ENCODE results near the gene GATAD2A.
A peak's percentile ranks its signal among the peaks of the same experiment; 100 is the strongest.
"Not testable (repeated sequence)": the region's sequence is repeated elsewhere in the genome, so short reads cannot be mapped to it uniquely, and the experiment has no call there.

The GATAD2A gene

DNA sequence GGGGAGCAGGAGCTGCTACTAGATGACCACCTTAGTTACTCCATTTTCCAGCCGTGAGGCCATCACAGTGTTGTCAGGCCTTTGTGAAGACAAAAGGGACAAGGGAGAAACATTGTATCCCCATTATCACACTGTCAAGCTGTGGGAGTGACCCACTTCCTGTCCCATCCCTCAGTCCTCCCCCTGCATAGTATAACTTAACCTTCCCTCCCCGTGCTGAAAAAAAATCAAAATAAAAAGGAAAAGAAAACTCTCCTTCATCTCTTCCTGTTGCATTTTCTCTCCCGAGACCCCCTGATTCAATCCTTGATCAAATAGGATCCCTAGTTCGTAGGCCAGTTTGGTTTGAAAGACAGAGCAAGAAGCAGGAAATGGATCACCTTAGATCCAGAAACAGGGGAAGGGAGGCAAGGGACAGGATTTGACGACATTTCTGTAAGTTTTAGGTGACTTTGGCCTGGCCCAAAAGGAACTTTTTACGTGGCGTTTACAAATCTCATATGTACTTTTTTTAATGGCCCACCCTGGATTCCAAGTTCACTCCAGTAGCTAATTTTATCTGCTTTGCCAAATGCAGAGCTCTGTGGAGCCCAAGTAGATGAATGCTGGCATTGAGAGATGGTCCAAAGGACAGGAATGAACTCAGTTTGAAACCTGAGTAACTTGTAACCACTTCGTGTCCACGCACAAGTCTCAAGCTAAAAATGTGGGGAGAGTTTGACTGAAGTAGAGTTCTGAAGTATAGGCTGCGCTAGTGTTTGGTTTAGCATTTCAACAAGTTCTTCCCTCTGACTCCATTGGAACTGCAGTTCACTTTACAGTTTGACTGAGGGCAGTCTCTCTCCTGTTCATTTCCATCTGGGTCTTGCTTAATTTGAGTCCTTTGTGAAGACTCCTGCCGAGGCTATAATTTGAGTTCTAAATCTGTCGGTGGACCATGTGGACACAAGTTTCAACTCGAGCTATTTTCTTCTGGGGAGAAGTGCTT is 16.6 kb upstream of the GATAD2A start:
- DNase-seq, result no peak

DNA sequence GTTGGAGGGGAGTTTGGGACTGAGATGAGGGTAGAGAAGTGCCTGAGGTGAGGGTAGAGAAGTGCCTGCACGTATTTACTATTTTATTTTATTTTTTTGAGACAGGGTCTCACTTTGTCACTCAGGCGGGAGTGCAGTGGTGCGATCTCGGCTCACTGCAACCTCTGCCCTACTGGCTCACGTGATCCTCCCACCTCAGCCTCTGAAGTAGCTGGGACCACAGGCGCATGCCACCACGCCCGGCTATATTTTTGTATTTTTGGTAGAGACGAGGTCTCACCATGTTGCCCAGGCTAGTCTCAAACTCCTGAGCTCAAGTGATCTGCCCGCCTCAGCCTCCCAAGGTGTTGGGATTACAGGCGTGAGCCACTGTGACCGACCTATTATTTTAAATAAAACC is 15.8 kb upstream of the GATAD2A start:
- DNase-seq, result not testable (repeated sequence)

DNA sequence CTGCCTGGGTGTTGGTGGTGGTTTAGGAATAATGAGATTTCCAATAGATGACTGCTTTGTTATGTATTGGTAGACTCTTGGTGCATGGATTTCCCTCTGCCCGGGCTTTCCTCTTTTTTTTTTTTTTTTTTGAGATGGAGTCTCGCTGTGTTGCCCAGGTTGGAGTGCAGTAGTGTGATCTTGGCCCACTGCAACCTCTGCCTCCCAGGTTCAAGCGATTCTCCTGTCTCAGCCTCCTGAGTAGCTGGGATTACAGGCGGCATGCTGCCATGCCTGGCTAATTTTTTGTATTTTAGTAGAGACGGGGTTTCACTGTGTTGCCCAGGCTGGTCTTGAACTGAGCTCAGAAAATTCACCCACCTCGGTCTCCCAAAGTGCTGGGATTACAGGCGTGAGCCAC is 11.1 kb upstream of the GATAD2A start:
- not testable (repeated sequence) for DNase-seq

DNA sequence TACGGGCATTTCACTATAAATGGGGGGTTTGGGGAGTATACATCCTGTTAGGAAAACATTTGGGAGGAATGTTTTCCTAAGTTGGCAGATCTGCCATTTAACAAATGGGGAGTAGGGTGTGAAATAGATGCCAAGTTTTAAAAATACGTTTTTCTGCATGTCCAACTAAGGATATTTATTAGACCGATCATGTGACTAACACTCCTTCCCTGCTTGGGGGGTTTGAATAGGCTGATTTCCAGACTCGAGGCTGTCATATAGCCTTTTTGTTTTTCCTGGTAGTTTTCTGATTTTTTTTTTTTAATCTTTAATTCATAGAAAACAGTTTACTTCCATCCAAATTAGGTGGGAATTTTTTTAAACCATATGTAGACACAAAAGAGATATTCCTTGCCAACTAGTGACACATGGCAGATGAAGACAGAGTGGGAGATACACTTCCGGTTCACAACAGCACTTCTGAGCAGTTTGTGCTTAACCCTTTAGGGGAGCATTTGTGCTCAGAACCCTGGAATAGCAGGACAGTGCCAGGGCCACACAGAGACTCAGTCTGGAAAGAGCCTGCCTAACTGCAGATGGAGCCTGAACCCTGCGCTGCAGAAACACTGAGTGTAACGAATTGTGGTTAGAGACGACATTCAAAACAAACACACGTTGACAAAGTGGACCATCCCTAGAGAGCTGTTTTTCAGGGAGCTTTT is 5.6 kb upstream of the GATAD2A start:
- DNase-seq, result peak; percentile 58

DNA sequence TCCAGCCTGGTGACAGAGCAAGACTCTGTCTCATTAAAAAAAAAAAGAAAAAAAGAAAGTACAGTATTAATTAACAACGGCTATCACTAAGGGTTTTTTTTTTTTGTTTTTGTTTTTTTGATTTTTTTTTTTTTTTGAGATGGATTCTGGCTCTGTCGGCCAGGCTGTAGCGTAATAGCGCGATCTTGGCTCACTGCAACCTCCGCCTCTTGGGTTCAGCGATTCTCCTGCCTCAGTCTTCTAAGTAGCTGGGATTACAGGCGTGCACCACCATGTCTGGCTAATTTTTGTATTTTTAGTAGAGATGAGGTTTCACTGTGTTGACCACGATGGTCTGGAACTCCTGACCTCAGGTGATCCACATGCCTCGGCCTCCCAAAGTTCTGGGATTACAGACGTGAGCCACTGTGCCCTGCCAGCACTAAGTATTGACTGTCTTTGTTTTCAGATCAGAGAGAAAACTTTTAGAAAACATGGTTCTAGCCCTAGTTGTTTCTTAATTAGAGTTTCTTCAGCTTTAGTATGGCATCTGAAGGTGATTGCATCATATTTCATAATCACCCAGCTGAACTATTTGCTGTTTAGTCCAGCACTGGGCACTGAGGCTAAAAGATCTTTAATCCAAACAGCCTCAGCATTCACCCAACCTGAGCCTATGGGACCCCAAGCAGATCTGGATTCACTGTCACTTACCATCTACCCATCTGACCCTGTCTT is 2.7 kb upstream of the GATAD2A start:
- DNase-seq, result no peak

DNA sequence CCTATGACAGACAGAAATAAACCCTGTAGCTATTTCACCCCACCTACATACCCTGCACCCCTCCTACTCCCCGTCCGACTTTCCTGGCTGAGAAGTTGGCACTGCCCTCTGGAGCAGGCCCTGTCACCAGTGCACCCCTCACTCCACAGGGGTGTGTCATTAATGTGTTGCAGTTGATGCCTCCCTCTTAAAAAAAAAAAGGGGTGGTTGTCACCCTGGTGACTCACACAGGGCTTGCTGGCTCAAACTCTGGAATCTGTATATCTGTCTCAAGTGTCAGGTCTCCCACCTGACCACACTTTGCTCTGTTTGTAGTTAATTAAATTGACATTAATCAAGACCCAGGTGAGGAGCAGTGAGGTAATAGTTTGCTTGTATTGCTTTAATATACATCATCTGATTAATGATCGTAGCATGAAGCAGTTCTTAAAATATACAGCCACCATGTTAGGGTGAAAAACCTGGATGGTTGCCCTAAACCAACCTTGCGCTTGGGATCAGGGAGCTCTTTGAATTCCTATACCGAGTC is 2.0 kb upstream of the GATAD2A start:
- no peak for DNase-seq

DNA sequence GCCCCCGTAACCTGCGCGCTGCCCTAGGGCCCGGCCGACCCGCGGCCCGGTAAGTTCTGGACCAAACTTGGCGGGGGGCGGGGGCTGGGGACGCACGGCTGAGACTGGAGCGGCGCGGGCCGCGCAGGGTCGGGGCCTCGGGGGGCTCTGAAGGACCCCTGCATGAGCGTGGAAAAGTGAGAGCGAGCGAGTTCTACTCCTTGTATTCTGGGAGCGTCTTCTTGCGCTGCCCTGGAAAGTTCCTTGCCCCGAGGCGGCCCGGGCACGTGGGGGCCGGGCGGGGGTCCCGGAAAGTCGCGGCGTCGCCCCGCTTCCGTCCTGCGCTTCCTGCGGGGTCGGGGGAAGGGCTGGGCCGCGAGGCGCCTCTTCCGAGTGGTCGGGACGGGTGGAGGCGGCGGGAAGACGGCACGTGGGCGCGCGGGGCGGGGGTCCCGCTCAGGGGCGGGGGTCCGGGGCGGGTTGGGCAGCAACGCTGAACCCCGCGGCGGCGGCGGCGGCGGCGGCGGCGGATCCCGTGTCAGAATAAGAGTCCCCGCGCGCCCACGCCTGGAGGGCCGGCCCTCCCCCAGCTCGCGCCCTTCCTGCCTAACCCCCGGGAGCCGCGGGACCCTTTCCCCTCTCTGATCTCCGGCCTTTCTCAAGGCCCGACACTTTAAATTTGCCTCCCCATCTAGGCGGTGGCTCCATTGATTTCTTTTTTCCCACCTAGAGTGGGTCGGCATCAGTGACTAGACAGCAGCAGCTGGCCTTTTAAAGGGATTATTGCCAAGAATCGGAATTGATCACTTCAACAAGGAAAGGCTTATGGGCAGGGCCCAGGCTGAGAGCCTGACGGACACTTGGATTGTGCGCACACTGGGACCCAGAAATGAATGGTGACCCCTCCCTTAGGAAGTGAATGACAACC is 749 bp downstream of the GATAD2A start:
- DNase-seq, result peak; percentile 21

DNA sequence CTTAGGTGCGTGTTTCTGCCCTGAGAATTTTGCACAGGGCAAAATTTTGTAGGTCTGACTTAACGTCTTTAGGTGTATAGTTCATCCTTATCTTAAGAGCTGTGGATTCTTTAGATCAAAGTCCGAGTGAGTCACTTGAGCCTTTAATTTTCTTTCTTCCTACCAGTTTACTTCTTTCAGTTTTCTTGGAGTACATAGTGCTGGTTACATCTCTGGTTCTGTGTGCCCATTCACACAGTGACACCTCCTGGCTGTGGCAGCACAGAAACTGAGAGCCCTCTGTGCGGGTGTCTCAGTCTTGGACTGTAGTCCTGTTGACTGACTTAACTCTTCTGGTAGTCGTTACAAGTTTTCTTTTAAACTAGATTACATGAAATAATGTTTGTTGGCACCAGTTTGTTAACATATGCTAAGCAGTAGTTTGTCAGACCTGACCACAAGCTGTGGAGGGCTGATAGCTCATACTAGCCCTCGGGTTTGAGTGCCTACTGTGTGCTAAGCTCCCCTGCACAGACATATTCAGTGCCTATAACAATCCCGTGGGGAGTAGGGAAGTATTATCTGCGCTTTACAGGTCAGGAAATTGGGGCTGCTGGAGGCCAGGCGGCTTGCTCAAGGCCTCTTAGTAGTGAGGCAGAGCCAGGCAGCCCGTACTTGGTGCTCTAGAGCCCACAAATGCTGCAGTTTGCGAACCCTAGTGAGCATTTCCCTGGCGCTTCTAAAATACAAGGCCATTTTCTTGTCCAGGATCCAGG is 1.6 kb downstream of the GATAD2A start:
- no peak for DNase-seq

DNA sequence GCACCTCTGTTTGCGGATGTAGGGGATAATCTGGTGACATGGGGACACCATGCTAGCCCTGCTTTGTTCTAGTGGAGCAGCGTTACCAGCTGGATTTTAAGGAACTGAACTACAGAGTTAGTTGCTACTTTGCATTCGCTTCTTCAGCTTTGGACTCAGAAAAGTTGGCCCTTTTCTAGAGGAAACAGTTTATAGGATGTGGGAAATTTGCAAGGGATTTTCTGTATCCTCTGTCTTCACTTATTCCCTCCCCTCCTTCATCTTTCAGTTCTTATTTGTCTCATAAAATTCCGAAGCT is 2.1 kb downstream of the GATAD2A start:
- no peak for DNase-seq

DNA sequence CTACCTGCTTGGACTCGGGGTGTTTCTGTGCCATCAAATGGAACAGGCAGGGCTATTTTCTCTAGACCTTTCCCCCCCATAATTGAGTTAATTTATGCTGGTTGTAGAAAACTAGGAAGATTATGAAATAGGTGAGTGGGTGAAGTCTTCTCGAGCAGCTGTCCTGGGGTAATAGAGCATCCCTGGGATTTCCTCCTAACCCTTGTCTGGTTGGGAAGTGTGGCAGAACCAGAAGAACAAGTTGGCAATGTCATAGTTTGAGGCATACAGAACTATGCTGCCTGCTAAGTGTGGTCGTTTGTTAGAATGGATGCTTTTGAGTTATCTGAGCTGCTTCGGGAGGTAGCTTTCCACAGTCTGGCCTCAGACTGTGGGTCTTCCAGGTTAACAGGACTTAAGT is 3.7 kb downstream of the GATAD2A start:
- DNase-seq, result no peak

DNA sequence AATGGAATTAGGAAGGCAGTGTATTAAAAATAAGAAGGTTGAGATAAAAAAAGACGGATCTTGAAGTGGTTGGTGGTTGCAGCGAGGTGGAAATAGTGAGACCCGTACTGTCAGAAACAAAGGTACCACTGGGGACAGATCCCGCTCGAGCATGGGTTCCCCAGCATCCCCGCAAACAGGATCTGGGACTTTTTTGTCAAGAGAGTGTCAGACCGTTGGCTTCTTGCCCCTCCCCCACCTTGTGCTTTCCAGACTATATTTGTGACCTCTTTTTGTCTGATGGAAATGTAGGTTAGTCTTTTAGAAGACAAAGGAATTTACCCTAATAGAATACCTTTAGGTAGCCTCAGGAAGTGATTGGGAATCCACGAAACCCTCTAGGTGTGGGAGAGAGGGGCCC is 4.2 kb downstream of the GATAD2A start:
- no peak for DNase-seq

DNA sequence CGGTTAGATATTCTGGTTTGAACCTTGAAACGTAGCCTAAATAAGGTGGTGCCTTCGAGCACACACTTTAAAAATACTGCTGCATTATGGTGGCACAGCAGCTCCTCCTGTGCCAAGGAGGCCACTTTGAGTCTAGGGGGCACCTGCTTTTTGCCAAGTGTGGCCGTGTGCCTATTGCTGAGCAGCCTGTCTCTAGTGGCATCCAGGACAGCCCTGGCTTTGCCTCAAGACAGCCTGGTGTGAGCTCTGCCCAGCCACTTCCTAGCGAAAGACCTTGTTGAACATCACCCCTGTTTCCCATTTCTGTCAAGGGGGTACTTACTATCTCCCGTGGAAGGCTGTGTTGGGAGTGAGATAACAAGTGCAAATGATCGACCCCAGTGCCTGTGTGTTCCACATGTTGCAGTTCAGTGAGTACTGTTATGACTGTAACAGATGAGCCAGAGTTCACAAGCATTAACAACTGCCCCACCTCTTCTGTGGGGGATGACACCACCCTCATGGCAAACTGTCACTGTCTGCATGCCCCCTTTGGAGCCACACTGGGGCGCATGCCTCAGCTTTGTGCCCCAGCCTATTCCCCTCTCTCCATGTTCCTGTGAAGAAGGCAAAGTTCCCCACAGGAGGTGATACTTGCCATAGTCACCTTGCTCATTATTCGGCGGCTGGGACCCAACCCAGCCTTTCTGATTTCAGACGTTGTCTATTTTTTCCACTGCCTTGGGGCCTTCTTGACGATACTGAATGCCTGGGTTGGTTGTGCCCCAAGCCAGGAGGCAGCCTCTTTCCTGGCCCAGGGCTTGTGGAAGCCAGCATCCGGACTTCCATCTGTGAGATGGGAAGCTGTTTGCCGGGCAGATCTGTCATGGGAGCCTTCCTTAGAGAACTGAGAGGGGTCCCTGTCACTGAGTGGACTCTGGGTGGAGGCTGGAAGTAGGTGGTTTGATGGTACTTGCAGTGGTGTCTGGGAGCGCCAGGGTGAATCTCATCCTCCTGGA is 5.4 kb downstream of the GATAD2A start:
- DNase-seq, result no peak

DNA sequence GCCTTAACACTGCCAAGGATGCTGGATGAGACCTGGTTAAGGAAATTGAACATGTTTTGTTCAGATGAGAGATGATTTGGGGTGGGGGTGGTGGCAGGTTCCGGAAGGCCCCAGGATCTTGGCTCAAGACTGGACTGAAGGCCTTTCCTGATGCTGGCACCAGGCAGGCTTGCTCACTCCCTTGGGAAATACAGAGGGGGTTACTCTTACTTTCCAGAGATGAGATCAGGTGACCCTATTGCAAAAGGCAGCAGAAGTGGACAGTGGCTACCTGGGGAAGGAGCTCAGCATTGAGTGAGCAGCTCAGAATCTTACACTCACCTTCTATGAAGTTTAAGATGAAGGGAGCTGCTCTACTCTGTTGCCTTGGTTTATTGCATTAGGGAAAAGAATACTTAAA is 10.8 kb downstream of the GATAD2A start:
- DNase-seq, result no peak

DNA sequence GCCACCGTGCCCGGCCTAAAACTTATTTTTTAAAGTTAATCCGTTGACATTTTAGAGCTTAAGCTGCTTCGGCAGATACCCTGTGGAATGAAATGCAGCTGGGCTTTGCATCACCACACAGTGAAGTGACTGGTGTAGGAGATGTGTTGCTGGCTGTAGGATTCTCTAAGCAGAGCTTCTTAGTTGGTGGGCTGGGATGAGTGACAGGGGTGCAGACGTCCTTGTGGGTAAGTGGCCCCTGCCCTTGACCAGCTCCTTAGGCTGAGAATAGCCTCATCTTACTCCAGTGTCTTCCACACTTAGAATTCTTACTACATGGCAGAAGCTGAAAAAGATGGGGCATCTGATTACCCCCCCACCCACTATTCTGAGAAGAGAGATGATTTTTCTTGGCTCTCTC is 11.6 kb downstream of the GATAD2A start:
- DNase-seq, result no peak

DNA sequence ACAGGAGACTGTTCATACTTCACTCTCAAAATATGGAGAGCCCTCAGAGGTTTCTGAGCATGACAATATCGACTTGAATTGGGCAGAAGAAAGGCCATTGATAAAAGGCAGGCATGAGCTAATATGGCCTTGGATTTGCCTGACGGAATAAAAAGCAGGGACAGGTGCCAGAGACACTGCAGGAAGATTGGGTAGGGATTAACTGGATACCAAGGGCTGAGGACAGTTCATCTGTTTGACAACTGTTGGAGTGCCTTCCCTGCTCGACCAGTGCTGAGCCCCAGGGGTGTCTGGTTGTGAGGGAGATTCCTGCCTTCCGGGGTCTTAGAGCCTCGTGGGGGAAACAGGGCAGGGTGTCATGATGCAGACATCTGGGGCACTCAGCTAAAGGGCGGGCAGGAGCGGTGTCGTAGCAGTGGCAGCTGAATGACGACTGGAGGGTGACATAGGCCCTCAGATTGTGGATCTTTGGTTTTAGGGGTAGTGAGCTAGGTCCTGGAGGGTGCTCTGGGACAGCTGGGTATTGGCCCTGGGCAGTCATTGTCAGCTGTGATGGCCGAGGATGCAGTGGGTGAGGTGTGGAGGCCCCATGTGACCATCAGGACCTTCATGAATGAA is 12.3 kb downstream of the GATAD2A start:
- DNase-seq, result no peak

DNA sequence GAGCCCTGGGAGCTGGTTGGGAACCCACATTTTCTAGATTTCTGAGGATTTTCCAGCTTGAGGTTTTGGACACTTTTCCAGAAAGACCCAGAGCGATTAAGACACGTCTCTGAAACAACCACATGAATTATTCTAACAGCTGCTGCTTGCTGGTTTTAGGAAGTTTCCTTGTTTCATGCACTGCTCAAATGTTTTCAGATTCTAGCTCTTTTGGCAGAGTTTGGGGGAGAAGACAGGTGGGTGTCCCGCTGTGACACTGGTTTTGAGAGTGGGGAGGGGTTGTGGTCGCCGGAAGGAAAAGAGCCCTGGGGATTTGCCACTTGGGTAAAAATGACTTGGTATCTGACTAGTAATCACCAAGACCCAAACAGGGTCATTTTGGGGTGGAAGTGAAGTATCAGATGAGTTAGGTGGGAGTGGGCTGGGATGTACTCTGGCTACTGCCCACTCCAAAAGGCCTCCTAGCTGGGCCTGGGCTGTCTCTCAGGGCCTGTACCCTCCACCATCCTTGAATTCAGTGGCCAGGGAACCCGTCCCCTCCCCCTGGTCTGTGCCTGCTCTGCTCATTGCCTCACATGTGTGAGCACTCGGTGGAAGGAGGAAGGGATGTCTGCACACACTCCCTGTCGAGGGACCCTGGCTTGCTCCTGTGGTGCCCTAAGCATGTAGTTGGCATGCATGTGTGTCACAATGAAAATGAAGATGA is 13.2 kb downstream of the GATAD2A start:
- DNase-seq, result no peak

DNA sequence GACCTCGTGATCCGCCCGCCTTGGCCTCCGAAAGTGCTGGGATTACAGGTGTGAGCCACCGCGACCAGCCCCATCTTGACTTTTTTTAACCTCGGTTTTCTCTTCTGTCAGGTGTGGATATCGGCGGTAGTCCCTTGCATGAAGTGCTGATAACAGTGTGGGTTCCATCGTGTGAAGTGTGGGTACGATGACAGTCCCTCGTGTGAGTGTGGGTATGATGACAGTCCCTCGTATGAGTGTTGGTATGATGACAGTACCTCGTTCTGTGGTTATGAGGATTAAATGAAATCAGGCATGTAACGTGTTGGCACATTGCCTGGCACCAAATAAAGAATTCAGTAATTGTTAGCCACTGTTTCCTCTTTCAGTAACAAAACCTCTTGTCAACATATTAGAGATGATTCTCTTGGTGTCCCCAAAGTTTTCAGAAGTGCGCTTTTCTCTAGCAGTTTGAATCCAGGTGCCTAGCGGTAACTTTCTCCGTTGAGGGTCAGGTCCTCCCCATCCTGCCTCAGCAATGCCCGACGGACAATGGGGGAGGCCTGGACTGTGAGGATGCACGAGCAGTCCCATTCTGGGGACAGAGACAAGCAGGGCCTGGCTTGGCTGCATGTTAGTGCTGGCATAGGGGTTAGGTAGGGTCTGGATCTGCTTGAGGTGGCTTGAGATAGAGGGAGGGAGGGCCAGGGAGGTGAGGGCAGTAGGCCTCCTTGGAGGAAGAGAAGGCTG is 15.3 kb downstream of the GATAD2A start:
- DNase-seq, result peak; percentile 12

DNA sequence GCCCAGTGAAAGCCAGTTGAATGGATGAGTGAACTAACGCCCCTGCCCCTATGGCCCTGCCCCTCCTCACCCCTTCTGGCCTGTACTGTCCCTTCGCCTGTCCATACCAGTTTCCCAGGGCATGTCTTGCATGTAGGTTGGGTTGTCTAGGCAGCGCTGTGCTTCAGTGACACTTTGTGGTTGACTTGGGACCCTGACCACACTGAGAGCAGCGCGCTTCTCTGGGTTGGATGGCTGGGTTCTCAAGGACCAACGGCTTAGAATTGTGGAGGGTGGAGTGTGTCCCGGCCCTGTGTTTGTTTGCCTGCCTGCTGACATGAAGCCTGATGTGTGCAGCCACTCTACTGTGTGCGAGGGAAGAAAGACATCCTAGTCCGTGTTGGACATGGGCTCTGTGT is 15.8 kb downstream of the GATAD2A start:
- no peak for DNase-seq
